Retinal pigment epithelial cell (primary cell): ENCODE results near the gene NHLH2.

Experiments
- DNase-seq: peaks from one replicate; pipeline ENCODE4 v3.0.0-alpha.2; 2010; ENCODE audit warnings: low read depth
- H3K4me3 ChIP-seq: 2 replicates; pipeline ENCODE4 v1.5.1; 2011; ENCODE audit warnings: mild to moderate bottlenecking, low read length, control low read depth, moderate library complexity
- TF ChIP-seq, protein P1 (sequence below): conservative IDR thresholded peaks from 2 replicates; pipeline ENCODE4 v1.5.1; 2011; ENCODE audit warnings: low read depth, low read length, control low read depth, inconsistent platforms

NHLH2 gene

DNA sequence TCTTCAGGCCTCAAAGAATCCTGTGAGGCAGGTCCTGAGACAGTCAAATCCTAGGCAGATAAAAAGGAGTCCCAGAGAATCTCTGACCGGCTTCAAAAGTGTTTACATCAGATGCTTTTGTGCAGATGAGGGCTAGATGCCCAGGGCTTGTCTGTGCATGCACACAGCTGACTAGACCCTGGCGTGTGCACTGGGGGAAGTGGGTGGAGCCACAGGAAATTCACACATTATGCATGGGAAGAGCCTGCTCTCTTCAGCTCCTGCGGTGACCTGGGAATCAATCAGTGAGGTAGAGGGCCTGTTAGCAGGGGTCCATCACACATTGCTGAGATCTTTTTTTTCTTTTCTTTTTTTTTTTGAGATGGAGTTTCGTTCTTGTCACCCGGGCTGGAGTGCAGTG is 36.6 kb upstream of the NHLH2 start:
- no peak overlapping the region for H3K4me3 ChIP-seq
- no peak for DNase-seq
- TF ChIP-seq, protein P1, sequence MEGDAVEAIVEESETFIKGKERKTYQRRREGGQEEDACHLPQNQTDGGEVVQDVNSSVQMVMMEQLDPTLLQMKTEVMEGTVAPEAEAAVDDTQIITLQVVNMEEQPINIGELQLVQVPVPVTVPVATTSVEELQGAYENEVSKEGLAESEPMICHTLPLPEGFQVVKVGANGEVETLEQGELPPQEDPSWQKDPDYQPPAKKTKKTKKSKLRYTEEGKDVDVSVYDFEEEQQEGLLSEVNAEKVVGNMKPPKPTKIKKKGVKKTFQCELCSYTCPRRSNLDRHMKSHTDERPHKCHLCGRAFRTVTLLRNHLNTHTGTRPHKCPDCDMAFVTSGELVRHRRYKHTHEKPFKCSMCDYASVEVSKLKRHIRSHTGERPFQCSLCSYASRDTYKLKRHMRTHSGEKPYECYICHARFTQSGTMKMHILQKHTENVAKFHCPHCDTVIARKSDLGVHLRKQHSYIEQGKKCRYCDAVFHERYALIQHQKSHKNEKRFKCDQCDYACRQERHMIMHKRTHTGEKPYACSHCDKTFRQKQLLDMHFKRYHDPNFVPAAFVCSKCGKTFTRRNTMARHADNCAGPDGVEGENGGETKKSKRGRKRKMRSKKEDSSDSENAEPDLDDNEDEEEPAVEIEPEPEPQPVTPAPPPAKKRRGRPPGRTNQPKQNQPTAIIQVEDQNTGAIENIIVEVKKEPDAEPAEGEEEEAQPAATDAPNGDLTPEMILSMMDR, result no peak

DNA sequence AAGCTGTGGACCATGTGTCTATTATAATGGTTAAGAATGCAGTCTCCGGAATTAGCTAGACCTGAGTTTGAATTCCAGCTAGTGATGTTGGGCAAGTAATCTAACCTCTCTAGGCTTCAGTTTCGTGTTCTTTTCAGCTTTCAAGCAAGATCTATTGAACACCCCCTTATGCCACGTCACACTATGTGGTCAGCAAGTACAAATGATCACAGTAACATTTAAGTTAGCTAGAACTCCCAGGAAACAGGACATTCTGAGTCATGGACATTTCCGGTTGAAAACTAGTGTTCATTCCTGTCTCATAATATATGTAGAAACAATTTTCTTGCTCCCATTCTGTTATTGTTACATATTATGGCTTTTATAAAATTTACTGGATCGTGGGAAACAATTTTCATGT is 34.0 kb upstream of the NHLH2 start:
- H3K4me3 ChIP-seq, result no peak overlapping the region
- TF ChIP-seq, protein P1, result no peak
- no peak for DNase-seq

DNA sequence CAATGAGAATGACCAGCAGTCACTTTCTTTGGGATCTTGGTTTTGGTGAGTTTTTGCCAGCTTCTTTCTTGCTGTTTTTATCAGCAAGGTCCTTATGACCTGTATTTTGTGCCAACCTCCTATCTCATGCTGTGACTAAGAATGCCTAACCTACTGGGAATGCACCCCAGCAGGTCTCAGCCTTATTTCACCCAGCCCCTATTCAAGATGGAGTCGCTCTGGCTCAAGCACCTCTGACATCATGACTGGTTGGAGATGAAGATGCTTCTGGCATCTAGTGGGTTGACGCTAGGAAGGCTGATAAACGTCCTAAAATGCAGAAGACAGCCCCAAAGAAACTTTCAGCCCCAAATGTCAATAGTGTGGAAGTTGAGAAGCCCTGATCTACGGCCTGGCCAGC is 33.6 kb upstream of the NHLH2 start:
- no peak for DNase-seq
- TF ChIP-seq, protein P1, result no peak
- no peak overlapping the region for H3K4me3 ChIP-seq

DNA sequence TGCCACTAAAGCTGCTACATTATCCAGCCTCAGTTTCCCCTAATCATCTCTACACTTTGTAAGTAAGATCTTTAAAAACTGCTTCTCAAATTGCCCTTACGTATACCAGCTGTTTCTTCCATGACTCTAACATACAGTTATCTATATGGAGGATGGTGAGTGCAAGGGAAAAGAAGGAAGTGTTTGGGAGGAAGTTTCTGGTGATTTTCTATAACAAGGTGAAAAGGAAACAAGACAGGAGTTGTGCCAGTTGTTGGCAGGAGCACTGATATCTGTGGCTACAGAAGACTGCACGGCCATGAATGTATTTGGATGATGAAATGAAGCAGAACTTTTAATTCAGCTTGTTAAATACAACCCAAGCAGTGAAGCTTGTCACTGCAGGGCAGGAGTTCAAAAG is 32.3 kb upstream of the NHLH2 start:
- DNase-seq, result no peak
- H3K4me3 ChIP-seq, result no peak overlapping the region
- TF ChIP-seq, protein P1, result no peak

DNA sequence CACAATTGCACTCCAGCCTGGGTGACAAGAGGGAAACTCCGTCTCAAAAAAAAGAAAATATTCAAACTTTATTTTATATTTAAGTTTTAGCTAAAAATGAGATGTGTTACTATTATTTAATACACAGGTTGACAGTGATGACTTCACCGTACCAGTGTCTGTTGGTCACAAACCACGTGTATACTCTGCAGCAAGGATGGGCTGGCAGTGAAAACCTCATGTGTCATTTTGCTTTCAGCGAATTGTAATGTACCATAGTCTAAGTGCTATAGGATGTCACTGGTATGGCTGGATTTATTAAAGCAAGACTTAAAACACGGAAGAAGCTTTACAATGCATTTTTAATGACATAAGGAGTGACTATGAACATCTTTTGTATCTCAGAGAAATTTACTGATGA is 28.1 kb upstream of the NHLH2 start:
- no peak for DNase-seq
- H3K4me3 ChIP-seq, result no peak overlapping the region
- TF ChIP-seq, protein P1, result no peak

DNA sequence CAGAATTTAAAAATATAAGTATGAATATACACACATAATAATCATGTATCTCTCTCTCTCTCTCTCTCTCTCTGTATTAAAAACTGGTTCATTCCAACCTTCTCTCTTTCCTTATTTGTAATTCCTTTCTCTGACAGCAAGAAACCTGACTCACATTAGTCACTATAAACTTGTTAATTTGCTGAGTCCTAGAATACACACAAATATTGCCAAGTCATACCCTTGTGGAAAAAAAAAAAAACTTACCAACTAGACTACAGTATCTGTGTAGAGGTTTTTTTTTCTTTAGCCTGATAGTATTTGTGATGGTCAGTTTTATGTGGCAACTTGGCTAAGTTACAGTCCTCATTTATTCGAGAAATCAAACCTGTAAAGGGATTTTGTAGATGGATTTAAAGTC is 26.3 kb upstream of the NHLH2 start:
- no peak for DNase-seq
- H3K4me3 ChIP-seq, result no peak overlapping the region
- TF ChIP-seq, protein P1, result no peak

DNA sequence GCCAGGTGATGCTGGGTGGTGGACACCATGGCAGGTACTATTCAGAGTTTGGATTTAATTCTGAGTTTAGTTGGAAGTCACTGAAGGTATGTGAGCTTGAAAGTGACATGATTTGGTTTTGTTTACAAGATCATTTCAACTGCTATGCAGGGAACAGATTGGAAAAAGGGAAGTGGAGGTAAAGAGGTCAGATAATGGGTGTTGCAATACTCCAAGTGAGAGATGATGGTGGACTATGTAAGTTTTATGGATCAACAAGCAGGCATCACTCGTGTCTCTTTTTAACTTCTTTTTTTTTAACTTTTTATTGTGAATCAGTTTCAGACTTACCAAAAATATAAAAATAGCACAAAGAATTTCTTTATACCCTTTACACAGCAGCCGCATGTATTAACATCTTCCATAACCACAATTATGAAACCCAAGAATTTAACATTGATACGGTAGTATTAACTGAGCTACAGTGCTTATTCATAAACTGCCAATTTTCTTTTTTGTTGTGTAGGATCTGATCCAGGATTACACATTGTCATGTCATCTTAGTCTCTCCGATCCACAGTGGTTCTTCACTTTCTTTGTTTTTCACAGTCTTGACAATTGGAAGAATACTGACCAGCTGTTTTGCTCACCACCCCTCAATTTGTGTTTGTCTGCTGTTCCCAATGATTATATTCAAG is 24.9 kb upstream of the NHLH2 start:
- no peak for DNase-seq
- TF ChIP-seq, protein P1, result no peak
- H3K4me3 ChIP-seq, result no peak overlapping the region
